Measurements from ENCODE around the gene TVP23C. TPM values are rescaled to one million over a fixed set of nuclear protein-coding genes. Genes with fewer than 3 reads are reported as not detected.
A peak's percentile ranks its signal among the peaks of the same experiment; 100 is the strongest.
"Not testable (repeated sequence)": the region's sequence is repeated elsewhere in the genome, so short reads cannot be mapped to it uniquely, and the experiment has no call there.

Gene TVP23C
- total RNA-seq (2014; rRNA removed; shearing (Covaris generic)) = 3.6 and 5.3 TPM in 2 replicates

DNA sequence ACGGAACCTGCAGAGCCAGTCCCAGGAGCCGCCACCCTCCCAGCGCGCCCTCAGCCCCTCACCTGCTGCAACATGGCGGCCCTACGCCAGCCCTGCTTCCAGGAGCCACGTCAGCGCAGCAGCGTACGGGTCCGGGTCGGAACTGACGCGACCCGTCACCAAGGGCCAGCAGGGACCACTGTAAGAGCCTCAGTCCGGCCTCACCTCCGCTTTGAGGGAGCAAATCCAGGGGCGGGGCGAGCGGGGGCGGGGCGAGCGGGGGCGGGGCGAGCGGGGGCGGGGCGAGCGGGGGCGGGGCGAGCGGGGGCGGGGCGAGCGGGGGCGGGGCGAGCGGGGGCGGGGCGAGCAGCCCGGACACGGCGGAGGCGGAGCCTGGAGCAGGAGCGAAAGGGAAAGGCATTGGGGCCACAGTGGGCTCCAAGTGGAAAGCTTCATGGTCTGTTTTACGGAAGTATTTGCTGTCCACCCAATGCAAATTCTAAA, at the start of gene TVP23C:
TSS of gene TVP23C (minus strand) at position 109 of the 483 bp plus-strand sequence. CDS start at position 74, 35 bp downstream.
- DNase-seq (ENCODE audit: low spot score) = peak; percentile 67

DNA sequence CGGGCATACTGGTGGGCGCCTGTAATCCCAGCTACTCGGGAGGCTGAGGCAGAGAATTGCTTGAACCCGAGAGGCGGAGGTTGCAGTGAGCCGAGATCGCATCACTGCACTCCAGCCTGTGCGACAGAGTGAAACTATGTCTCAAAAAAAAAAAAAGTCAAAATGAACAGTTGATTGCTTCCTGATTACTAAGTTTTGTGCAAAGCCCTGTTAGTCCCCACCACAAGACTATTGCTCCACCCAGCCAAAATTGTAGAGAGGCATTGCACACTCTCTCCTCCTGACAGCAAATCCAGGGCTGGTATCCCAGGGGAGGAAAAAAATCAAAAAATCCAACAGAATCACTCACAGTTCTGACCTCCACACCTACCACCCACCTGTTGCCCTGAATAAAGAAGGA, 29.7 kb upstream of the TVP23C start:
- DNase-seq (ENCODE audit: low spot score) = not testable (repeated sequence)

DNA sequence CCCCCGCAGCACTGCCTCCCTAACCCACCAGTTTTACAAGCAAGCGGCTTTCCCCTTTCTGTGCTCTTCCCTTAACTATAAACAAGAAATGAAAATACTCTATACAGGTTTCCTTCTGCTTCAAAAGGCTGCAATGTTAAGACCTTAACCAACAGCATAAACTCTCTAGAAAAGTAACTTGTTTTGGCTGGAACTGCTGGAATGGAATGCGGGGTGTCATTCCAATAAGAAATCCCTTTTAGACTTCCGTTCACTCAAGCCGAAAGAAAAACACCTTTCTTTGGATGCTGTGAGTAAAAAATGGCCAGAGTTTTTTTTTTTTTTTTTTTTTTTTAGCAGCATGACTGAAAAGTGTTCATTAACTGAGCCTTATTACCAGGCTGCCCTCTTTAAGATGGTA, 28.7 kb upstream of the TVP23C start:
- not testable (repeated sequence) for DNase-seq (ENCODE audit: low spot score)

DNA sequence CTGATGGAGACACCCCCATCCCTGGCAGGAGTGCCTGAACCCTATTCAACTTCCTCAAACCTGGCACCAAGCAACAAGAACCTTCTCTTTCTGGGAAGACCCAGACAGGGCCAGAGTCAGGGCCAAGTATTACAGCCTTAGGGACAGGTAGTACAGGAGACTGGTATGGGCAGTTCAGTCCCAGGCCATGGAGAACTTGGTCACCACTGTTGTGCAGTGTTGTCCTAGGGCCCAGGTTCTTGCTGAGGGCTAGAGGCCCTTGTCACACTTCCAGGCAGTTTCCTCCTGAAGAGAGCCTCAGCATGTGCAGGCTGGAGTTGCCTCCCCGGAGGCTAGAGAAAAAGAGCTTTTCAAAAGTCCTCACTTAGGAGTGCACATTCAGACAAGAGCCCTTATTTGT, 27.6 kb upstream of the TVP23C start:
- DNase-seq (ENCODE audit: low spot score) = not testable (repeated sequence)

DNA sequence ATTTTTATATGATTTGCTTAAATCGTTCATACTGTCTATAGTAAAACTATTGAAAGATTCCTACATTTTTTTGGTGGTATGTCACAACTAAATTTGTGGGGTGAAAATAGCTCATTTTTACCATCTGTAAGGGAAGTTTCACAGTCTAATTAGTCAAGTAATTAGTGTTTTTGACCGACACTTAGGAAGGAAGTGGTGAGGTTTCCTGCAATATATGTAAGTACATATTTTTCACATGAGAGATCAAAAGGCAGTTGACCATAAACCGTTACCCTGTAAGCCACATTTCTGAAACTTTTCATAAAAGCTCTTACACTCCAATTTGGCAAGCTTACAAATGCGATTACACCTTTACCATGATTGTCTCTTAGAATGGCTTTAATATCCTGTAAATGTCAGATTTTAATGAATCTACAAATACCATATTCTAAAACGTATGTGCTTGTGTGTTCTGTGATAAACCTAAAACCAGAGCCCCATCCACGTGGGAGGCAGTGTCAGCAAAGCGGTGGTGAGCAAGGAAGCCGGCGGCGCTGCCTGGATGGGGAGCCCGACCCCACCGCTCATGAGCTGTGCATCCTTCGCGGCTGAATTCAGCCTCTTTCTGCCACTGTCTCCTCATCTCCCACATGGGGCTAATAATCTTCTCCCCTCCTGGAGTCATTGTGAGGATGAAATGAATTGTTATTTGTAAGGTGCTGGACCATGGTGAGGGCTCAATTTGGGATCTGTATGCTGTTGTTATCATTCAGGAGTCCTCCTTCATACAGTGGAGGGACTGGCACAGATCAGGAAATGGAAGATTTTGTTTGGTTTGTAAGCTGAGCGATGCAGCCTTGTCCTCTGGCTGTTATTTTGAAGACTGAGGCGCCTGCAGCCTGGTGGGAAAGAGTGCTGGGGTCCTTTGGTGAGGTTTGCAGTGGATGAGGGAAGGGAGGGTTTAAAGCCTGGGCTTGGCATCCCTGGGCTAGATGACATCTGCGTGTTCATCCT, 26.6 kb upstream of the TVP23C start:
- DNase-seq (ENCODE audit: low spot score) = not testable (repeated sequence)

DNA sequence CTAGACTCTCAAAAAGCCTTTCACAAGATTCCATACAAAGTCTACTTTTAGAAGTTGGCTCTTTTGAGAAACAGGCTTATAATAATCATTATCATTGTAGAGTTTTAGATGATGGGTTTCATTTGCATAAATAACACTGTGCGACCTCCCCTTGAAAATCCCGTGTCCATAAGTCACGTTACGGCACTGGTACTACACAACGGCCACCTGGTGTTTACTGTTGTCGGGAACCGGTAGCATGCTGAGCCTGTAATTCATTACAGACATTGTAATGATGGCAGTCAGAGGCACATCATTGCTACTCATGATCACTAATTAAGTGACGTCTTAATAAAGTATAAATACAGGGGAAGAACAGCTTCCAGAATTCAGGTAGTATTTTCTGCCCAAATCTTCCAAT, 24.7 kb upstream of the TVP23C start:
- DNase-seq (ENCODE audit: low spot score) = not testable (repeated sequence)

DNA sequence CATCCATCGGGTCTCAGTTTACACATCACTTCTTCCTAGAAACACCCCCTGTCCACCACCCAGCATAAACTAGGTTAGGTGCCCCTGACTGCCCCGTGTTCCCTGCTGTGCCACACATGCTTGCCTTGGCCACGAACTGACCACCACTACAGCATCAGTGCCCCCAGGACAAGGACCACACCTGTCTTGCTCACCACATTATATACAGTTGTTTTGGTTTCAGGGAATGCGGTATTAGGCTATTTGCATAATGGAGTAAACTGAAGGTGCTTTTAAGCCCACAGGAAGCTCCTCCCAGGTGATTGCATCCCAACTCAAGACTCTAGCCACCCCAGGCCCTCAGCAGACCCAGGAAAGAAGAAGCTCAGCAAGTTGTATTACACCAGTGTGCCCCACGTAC, 20.0 kb upstream of the TVP23C start:
- not testable (repeated sequence) for DNase-seq (ENCODE audit: low spot score)

DNA sequence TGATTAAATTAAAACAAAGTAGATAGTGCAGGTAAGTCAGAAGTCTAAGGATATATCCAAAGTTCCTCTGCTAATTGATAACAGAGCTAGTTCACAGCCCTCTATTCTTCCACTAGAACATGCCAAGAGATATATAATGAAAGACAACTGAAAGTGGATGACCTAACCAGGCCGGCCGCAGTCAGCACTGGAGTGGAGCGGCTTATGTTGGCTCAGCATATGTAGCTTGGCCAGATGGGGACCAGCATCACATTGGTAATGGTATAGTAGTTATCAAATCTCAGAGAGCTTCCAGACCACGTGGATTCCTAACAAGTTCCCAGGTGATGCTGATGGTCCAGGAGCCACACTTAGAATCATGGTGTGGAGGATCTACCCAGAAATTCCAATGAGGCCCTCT, 18.2 kb upstream of the TVP23C start:
- DNase-seq (ENCODE audit: low spot score) = not testable (repeated sequence)

DNA sequence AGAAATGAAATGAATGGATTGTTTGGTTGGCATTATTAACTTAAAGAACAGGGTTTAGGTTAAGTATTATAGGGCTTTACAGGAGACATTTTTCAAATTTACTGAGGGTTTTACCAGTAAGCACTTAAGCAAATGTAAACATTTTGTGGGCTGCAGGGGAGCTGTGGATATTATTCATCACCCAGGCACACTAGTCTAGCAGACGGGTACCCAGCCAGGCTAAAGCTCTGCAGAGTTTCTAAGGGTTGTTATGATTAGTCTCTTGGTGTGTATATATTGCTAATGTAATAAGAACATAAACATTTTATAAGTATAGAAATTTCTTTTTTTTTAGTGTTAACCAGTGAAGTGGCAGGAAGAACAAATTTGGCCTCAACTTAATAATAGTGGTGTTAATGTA, 13.6 kb upstream of the TVP23C start:
- not testable (repeated sequence) for DNase-seq (ENCODE audit: low spot score)

DNA sequence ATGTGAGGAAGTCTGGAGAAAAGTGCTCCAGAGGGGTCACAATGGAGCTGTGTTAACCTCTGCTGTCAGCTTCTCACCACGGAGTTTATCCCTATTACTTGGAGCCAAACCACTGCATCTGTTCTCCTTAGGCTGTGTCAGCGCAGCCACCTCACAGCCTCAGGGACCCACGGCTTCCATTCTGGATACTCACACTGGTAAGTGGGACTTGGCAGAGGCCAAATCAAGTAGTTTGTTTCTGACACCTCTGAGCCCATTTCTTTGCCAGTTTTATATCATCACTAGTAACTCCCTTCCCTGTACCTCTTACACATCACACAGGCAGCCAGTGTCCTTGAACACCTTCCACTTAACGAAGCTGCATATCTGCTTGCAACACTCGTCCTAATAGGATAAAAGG, 11.4 kb upstream of the TVP23C start:
- DNase-seq (ENCODE audit: low spot score) = not testable (repeated sequence)

DNA sequence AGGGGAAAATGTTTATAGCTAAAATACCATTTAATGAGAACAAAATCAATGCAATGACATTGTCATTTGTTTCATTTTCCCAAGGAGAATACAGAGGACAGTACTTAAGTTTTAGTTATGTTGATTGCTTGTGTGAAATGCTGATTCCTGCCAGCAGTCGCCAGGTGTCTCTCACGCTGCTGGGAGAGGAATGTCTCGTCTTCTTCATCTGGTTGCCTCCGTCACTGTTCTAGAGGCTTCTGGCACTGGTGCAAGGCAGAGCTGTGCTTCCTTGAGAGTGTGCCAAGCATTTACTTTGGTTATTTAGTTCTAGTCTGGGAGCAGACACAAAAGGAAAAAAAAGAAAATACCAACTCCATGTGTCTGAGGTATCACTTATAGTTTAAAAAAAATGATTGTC, 10.6 kb upstream of the TVP23C start:
- not testable (repeated sequence) for DNase-seq (ENCODE audit: low spot score)

DNA sequence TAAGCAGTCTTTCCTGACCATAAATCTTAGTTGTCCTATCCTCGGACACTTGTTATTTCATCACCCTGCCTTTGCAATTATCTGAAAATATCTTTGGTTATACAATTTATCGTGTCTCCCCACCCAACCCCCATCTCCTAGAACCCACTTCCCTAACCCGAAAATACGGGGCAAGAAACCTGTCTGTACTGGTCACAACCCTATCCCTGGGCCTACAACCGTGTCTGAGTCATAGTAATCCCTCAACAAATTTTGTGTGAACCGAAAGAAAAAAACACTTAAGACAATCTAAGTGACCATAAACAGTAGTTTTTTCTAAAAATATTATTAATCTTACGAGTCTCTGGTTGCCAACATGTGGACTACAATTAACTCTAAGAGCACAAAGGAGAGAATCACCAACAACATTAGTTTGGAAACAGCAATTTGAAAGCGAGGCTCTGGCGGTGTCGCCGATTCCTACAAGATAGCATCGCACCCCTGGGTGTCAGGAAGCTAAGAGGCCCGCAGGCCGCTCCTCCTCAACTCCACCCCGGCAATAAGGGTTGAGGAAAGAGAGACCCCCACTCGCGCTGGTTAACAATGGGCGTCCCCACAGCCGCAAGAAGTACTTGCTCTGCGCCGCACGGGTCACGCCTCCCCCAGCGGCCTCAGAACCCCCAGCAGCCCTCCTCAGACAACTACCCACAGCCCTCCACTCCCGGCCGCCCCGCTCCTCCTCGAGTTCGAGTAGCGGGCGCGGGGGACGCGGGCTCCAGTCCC, 489 bp downstream of the TVP23C start:
- DNase-seq (ENCODE audit: low spot score) = not testable (repeated sequence)

DNA sequence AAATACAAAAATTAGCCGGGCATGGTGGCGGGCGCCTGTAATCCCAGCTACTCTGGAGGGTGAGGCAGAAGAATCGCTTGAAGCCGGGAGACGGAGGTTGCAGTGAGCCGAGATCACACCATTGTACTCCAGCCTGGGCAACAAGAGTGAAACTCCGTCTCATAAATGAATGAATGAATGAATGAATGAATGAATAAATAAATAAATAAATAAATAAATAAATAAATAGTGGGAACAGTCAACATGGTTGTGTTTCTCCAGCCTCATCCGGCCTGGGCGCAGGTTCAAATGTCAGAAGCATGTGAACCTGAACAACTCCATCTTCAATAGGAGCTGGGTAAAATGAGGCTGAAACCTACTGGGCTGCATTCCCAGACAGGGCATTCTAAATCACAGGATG, 1.8 kb downstream of the TVP23C start:
- DNase-seq (ENCODE audit: low spot score) = not testable (repeated sequence)

DNA sequence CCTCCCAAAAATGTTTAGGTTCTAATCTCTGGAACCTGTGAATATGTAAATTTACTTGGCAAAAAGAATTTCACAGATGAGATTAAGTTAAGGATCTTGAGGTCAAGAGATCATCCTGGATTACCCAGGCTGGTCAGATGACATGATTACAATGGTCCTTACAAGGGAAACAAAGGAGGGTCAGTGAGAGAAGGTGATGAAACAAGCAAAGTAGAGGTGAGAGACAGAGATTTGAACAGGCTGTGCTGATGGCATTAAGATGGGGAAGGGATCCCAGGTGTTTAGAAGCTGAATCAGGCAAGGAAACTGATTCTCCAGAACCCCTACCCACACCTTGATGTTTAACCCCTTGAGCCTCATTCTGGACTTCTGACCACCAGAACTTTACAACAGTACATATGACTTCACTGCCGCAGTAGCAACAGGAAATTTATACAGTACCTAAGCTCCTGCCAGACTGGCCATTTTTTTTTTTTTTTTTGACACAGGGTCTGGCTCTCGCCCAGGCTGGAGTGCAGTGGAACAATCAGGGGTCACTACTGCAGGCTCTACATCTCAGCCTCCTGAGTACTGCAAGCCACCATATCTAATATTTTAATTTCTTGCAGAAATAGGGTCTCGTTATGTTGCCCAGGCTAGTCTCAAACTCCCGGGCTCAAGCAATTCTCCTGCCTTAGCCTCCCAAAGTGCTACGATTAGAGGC, 4.7 kb downstream of the TVP23C start:
- not testable (repeated sequence) for DNase-seq (ENCODE audit: low spot score)

DNA sequence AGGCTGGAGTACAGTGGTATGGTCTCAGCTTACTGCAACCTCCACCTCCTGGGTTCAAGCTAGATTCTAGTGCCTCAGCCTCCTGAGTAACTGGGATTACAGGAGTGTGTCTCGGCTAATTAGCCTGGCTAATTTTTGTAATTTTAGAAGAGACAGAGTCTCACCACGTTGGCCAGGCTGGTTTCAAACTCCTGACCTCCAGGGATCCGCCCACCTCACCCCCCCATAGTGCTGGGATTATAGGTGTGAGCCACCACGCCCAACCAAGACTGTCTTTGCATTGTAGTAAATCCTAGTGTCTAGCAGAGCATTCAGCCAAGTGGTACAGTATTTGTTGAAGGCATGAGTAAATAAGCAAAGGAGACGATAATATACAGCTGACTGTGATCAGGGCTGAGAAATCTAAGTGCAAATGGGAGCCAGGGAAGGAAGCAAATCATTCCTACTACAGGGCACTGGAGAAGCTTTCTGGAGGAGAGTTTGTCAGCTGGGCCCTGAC, 5.9 kb downstream of the TVP23C start:
- not testable (repeated sequence) for DNase-seq (ENCODE audit: low spot score)

DNA sequence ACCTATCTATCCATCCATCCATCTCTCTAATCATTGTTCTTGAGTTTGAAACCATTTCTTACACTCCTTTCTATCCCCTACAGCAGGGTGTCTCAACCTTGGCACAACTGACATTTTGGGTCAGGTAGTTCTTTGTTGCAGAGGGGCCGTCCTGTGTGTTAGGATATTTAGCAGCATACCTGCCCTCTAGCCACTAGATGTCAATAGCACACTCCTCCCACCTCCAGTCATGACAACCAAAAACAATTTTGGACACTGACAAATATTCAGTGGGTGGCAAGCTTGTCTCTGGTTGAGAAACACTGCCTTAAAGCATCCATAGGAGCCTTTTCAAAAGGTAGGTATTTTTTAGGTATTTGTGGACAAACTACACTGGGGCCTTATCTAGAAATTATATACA, 10.4 kb downstream of the TVP23C start:
- DNase-seq (ENCODE audit: low spot score) = not testable (repeated sequence)

DNA sequence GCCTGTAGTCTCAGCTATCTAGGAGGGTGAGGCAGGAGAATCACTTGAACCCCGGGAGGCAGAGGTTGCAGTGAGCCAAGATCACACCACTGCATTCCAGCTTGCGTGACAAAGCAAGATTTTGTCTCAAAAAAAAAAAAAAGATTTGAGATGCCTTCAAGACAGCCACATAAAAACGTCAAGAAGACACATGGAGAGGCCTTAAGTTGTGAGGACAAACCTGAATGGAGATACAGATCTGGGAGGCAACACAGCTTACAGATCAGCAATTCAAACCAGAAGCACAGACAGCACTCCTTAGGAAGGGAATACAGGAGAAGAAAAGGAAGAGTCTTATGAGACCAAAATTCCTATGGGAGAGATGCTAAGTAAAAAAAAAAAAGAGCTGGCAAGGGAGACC, 13.7 kb downstream of the TVP23C start:
- not testable (repeated sequence) for DNase-seq (ENCODE audit: low spot score)

DNA sequence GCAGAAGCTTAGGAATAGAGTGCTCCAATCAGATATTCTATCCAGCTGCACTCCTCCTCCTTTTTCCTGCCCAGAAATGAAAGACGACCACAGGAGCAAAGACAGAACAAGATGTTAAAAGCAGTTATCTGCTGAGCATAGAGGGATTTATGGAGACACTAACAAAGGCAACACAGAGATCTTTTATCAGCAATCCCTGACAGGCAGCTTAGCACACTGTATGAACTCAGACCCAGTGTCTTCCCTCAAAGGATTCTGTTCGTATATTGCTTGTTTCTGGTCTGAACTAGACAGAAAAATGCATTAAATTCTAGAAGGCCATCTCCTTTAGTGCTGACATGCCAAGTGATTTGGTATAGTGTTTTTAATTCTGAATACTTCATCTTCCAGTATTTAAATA, 16.7 kb downstream of the TVP23C start:
- not testable (repeated sequence) for DNase-seq (ENCODE audit: low spot score)

DNA sequence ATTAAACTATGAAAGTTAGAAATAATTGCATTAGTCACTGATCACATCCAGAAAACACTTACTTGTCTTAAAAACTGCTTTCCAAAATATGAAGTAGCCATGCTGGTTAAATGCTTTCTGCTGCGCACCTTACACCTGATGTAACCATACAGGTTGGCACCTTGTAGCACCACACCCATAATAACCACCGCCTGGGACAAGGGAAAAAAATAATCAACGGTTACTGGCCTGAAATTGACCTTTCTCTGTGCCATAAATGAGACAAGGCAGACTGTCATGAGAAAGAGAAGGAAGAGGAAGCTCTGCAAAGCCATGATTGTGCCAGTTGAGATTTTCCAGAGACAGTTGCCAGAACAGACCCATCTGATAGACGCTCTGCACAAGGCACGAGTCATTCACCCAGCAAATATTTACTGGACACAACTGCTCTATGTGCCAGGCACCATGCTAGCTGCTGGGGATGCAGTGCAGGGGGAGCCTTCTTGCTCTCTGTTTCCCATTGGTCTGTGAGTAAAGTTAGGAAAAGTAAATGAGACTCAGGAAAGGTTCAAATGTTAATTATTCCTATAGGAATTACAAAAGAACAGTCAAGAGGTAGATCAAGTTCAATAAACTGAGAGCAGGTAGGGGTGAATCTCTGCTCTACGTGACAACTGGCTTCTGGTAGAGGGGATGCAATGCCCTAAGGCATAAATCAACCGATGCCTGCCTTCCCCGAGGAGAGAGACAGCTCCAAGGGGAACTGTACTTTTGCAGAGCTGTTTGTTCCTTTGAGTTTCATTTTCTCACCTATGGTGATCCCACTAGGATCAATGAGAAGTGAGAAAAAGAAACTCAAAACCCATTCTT, 22.7 kb downstream of the TVP23C start:
- not testable (repeated sequence) for DNase-seq (ENCODE audit: low spot score)

DNA sequence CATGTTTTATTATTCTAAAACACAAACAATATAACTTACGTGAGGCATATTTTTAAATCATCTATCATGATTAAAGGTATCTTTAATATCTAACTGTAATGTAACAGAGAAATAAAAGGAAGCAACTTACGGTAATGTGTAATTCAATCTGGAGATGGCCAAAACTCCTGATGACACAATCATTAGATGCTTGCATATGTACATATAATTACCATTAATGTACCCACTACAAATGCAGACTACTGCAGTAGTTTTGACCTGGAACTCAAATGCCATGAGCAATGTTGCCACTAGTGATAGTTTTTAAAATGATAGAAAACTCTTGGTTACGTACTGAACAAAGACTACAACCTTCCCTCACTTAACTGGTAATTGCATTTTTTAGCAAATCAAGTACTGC, 30.2 kb downstream of the TVP23C start:
- DNase-seq (ENCODE audit: low spot score) = not testable (repeated sequence)

Measured in H4 (cell line).